Mesenchymal stem cell (in vitro differentiated cells and primary cell): ENCODE measurements around the gene RGS13.
A peak's percentile ranks its signal among the peaks of the same experiment; 100 is the strongest.

Source experiments
- DNase-seq: peaks from one replicate; pipeline ENCODE4 v3.0.0-alpha.2; 2013
- H2AFZ ChIP-seq: one replicate; pipeline ENCODE4 v1.6.1; 2013; ENCODE audit warnings: low read depth, mild to moderate bottlenecking, control low read depth, inconsistent platforms, low read length, moderate library complexity
- H2AK5ac ChIP-seq: 2 replicates; pipeline ENCODE4 v1.6.1; 2013; ENCODE audit warnings: low read length, moderate library complexity, mild to moderate bottlenecking, inconsistent platforms; ENCODE audit not compliant: severe bottlenecking
- H2BK120ac ChIP-seq: one replicate; pipeline ENCODE4 v1.6.1; 2013; ENCODE audit warnings: low read depth, mild to moderate bottlenecking, inconsistent platforms, low read length, moderate library complexity
- H2BK12ac ChIP-seq, 2 experiments: one replicate each; pipeline ENCODE4 v1.6.1; 2013; ENCODE audit warnings: inconsistent platforms in 2 of 2, low read length in 2 of 2, mild to moderate bottlenecking in 2 of 2, moderate library complexity in 2 of 2, control low read depth in 1 of 2
- H2BK15ac ChIP-seq: one replicate; pipeline ENCODE4 v1.6.1; 2013; ENCODE audit warnings: mild to moderate bottlenecking, low read depth, inconsistent platforms; ENCODE audit not compliant: poor library complexity, severe bottlenecking
- H2BK5ac ChIP-seq: 2 replicates; pipeline ENCODE4 v1.6.1; 2013; ENCODE audit warnings: low read depth, mild to moderate bottlenecking, low read length, control low read depth, inconsistent platforms; ENCODE audit not compliant: poor library complexity, severe bottlenecking
- H3K14ac ChIP-seq, 2 experiments: one replicate each; pipeline ENCODE4 v1.6.1; 2013; ENCODE audit warnings: inconsistent platforms in 2 of 2, low read length in 2 of 2, control low read depth in 1 of 2, mild to moderate bottlenecking in 1 of 2, moderate library complexity in 1 of 2
- H3K18ac ChIP-seq, 2 experiments: one replicate each; pipeline ENCODE4 v1.6.1; 2013; ENCODE audit warnings: inconsistent platforms in 2 of 2, low read length in 2 of 2, control low read depth in 1 of 2, low read depth in 1 of 2, mild to moderate bottlenecking in 1 of 2
- H3K23ac ChIP-seq, 2 experiments: one replicate each; pipeline ENCODE4 v1.6.1; 2013; ENCODE audit warnings: inconsistent platforms in 2 of 2, low read length in 2 of 2, mild to moderate bottlenecking in 2 of 2, moderate library complexity in 2 of 2, control low read depth in 1 of 2
- H3K27ac ChIP-seq: 2 replicates; pipeline ENCODE4 v1.5.1; 2013; ENCODE audit warnings: mild to moderate bottlenecking, moderate library complexity, low read length, control low read depth, inconsistent platforms; ENCODE audit not compliant: poor library complexity, severe bottlenecking
- H3K27me3 ChIP-seq, 2 experiments: 2 replicates each; pipeline versions ENCODE4 v1.6.1 to v1.7.0; 2013; ENCODE audit warnings: low read length in 2 of 2, mild to moderate bottlenecking in 2 of 2, moderate library complexity in 2 of 2, control low read depth in 1 of 2, inconsistent platforms in 1 of 2; ENCODE audit not compliant: control insufficient read depth in 1 of 2, insufficient read depth in 1 of 2
- H3K36me3 ChIP-seq, 2 experiments: 2 replicates each; pipeline versions ENCODE4 v1.6.1 to v1.7.0; 2013; ENCODE audit warnings: low read length in 2 of 2, control low read depth in 1 of 2, inconsistent platforms in 1 of 2, low read depth in 1 of 2, mild to moderate bottlenecking in 1 of 2; ENCODE audit not compliant: insufficient read depth in 2 of 2, control insufficient read depth in 1 of 2
- H3K4ac ChIP-seq, 2 experiments: one replicate each; pipeline ENCODE4 v1.6.1; 2013; ENCODE audit warnings: inconsistent platforms in 2 of 2, low read length in 2 of 2, mild to moderate bottlenecking in 2 of 2, moderate library complexity in 2 of 2, control low read depth in 1 of 2, low read depth in 1 of 2
- H3K4me1 ChIP-seq: 2 replicates; pipeline ENCODE4 v1.6.1; 2013; ENCODE audit warnings: low read depth, low read length, control low read depth; ENCODE audit not compliant: control insufficient read depth, insufficient read depth
- H3K4me2 ChIP-seq: 2 replicates; pipeline ENCODE4 v1.6.1; 2013; ENCODE audit warnings: low read length, mild to moderate bottlenecking, inconsistent platforms; ENCODE audit not compliant: poor library complexity, severe bottlenecking
- H3K4me3 ChIP-seq, 2 experiments: 2 replicates each; pipeline versions ENCODE4 v1.5.1 to v1.7.0; 2013; ENCODE audit warnings: low read length in 2 of 2, mild to moderate bottlenecking in 2 of 2, control low read depth in 1 of 2, low read depth in 1 of 2; ENCODE audit not compliant: insufficient read depth in 1 of 2
- H3K79me1 ChIP-seq: replicated peaks from 2 replicates; pipeline ENCODE4 v1.6.1; 2013; ENCODE audit warnings: mild to moderate bottlenecking, control low read depth, low read length, inconsistent platforms; ENCODE audit not compliant: poor library complexity, severe bottlenecking
- H3K9ac ChIP-seq: 2 replicates; pipeline ENCODE4 v1.7.0; 2013; ENCODE audit warnings: mild to moderate bottlenecking, low read length, moderate library complexity
- H3K9me3 ChIP-seq: 2 replicates; pipeline ENCODE4 v1.7.0; 2013; ENCODE audit warnings: mild to moderate bottlenecking, low read length; ENCODE audit not compliant: control insufficient read depth
- H4K8ac ChIP-seq: one replicate; pipeline ENCODE4 v1.6.1; 2013; ENCODE audit warnings: inconsistent platforms, mild to moderate bottlenecking, low read length, moderate library complexity
- H4K91ac ChIP-seq: one replicate; pipeline ENCODE4 v1.6.1; 2013; ENCODE audit warnings: mild to moderate bottlenecking, low read length, inconsistent platforms
- WGBS: methylation state at CpG from one replicate; pipeline ENCODE4 v1.1.7; 2013; ENCODE audit warnings: mixed read lengths; 5-methylcytosine and 5-hydroxymethylcytosine counted together

RGS13 gene

GRCh38 chr1:192592517-192592916 lies 43.4 kb upstream of the RGS13 start:
- no peak overlapping the region for H2BK5ac ChIP-seq
- no peak for DNase-seq
- H3K36me3 ChIP-seq = no peaks in the 10 kb centered on the region
- no peak overlapping the region for H3K18ac ChIP-seq
- H2AK5ac ChIP-seq = no peak overlapping the region
- H3K4me1 ChIP-seq = no peaks in the 10 kb centered on the region
- H3K23ac ChIP-seq = no peak overlapping the region
- no peak overlapping the region for H2BK120ac ChIP-seq
- H3K27ac ChIP-seq = no peak overlapping the region
- no peak overlapping the region for H3K4me3 ChIP-seq
- H3K14ac ChIP-seq = no peak overlapping the region
- no peak overlapping the region for H2AFZ ChIP-seq
- no peak overlapping the region for H3K4me2 ChIP-seq
- H3K9ac ChIP-seq = peak overlapping the region; percentile 73
- H3K79me1 ChIP-seq = no peaks in the 10 kb centered on the region
- no peaks in the 10 kb centered on the region for H3K27me3 ChIP-seq
- H4K8ac ChIP-seq = no peak overlapping the region
- no peaks in the 10 kb centered on the region for H3K9me3 ChIP-seq
- no peak overlapping the region for H2BK12ac ChIP-seq
- no peak overlapping the region for H2BK15ac ChIP-seq
- 66% methylated on average over 3 of the region's 4 CpGs for WGBS
- no peak overlapping the region for H4K91ac ChIP-seq
- H3K4ac ChIP-seq = no peak overlapping the region

- H3K9me3 ChIP-seq = no peaks in the 10 kb centered on the region
- H3K4me2 ChIP-seq = no peak overlapping the region
- H2BK120ac ChIP-seq = no peak overlapping the region
- H3K18ac ChIP-seq = no peak overlapping the region
- no peaks in the 10 kb centered on the region for H3K36me3 ChIP-seq
- H2BK15ac ChIP-seq = no peak overlapping the region
- no peaks in the 10 kb centered on the region for H3K79me1 ChIP-seq
- H3K4me3 ChIP-seq = no peak overlapping the region
- no peak overlapping the region for H3K4ac ChIP-seq
- peak; percentile 41 for DNase-seq
- no peak overlapping the region for H2AK5ac ChIP-seq
- H3K23ac ChIP-seq = no peak overlapping the region
- no peaks in the 10 kb centered on the region for H3K27me3 ChIP-seq
- WGBS = 92% methylated on average over 1 of the region's 2 CpGs
- no peak overlapping the region for H2BK12ac ChIP-seq
- no peaks in the 10 kb centered on the region for H3K4me1 ChIP-seq
- H2AFZ ChIP-seq = no peak overlapping the region
- no peak overlapping the region for H4K8ac ChIP-seq
- H3K27ac ChIP-seq = no peak overlapping the region
- no peak overlapping the region for H3K14ac ChIP-seq
- H3K9ac ChIP-seq = peak overlapping the region; percentile 73
- no peak overlapping the region for H2BK5ac ChIP-seq
- no peak overlapping the region for H4K91ac ChIP-seq
Measured at GRCh38 chr1:192592981-192593708, 42.8 kb upstream of the RGS13 start.

DNA sequence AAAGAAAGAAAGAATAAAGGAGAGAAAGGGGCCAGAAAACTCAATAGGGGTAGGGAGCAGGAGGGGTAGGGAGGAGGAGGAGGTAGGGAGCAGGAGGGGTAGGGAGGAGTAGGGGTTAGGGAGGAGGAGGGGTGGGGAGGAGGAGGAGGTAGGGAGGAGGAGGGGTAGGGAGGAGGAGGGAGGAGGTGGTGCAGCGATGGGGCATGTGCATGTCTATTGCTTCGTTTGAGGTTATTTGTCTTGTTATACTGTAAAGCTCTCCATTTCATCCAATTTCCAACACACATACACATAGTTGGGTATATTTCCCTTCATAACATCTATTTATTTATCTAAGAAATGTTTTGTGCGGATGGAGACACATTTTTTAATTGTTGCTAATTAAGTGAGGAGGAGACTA lies 40.6 kb upstream of the RGS13 start:
- no peak overlapping the region for H4K8ac ChIP-seq
- H2BK5ac ChIP-seq = no peak overlapping the region
- H3K9me3 ChIP-seq = no peaks in the 10 kb centered on the region
- no CpG with 5 or more reads among the region's 3 CpGs for WGBS
- no peak overlapping the region for H2BK120ac ChIP-seq
- H3K79me1 ChIP-seq = no peaks in the 10 kb centered on the region
- no peak overlapping the region for H3K9ac ChIP-seq
- no peaks in the 10 kb centered on the region for H3K36me3 ChIP-seq
- H3K18ac ChIP-seq = no peak overlapping the region
- H2BK12ac ChIP-seq = no peak overlapping the region
- no peaks in the 10 kb centered on the region for H3K27me3 ChIP-seq
- no peak overlapping the region for H3K14ac ChIP-seq
- no peak for DNase-seq
- H3K27ac ChIP-seq = no peak overlapping the region
- no peak overlapping the region for H3K4me2 ChIP-seq
- no peak overlapping the region for H2AFZ ChIP-seq
- no peak overlapping the region for H2BK15ac ChIP-seq
- no peaks in the 10 kb centered on the region for H3K4me1 ChIP-seq
- H4K91ac ChIP-seq = no peak overlapping the region
- no peak overlapping the region for H3K4ac ChIP-seq
- no peak overlapping the region for H3K4me3 ChIP-seq
- no peak overlapping the region for H2AK5ac ChIP-seq
- H3K23ac ChIP-seq = no peak overlapping the region

GRCh38 chr1:192598589-192598988 lies 37.4 kb upstream of the RGS13 start:
- Histone ChIP-seq H3K23ac (no peak overlapping the region), H3K9ac (no peak overlapping the region), H3K27me3 (no peaks in the 10 kb centered on the region), H2BK120ac (no peak overlapping the region), H2BK5ac (no peak overlapping the region), H3K18ac (no peak overlapping the region), H4K91ac (no peak overlapping the region), H2BK12ac (no peak overlapping the region), H3K4ac (no peak overlapping the region), H3K14ac (no peak overlapping the region), H2AK5ac (no peak overlapping the region), H4K8ac (no peak overlapping the region), H3K27ac (no peak overlapping the region), H3K79me1 (no peaks in the 10 kb centered on the region), H3K4me2 (no peak overlapping the region), H3K4me1 (no peaks in the 10 kb centered on the region), H2BK15ac (no peak overlapping the region), H3K36me3 (no peaks in the 10 kb centered on the region), H3K4me3 (no peak overlapping the region), H2AFZ (no peak overlapping the region), H3K9me3 (no peaks in the 10 kb centered on the region)
- WGBS = 88% methylated on average over 3 of the region's 3 CpGs
- DNase-seq = no peak
